Neural cell (in vitro differentiated cells): ENCODE measurements around the gene IPO11. TPM values are rescaled to one million over a fixed set of nuclear protein-coding genes. Genes with fewer than 3 reads are reported as not detected.

Experiments
- H2AFZ ChIP-seq: fragments of 200-600, 300-800 bp; sonication (generic), shearing (Covaris generic); 2 replicates; pipeline ENCODE4 v1.6.0; 2014; ENCODE audit warnings: low read depth, mild to moderate bottlenecking, antibody characterized with exemption, low read length, moderate library complexity
- H3F3A ChIP-seq: fragments of 200-600 bp; shearing (Covaris generic); 2 replicates; pipeline ENCODE4 v1.6.1; 2016; ENCODE audit warnings: mild to moderate bottlenecking, moderate library complexity, mixed read lengths, antibody characterized with exemption, low read length; ENCODE audit not compliant: insufficient read depth, poor library complexity, severe bottlenecking
- H3K27ac ChIP-seq: fragments of 200-600, 300-800 bp; sonication (generic), shearing (Covaris generic); 2 replicates; pipeline ENCODE4 v1.5.1; 2014; ENCODE audit warnings: mild to moderate bottlenecking, low read length, moderate library complexity
- H3K27me3 ChIP-seq: fragments of 300-800, 200-600 bp; sonication (generic), shearing (Covaris generic); 2 replicates; pipeline ENCODE4 v1.6.0; 2014; ENCODE audit warnings: mild to moderate bottlenecking, low read depth, low read length, moderate library complexity; ENCODE audit not compliant: insufficient read depth
- H3K36me3 ChIP-seq: fragments of 300-800, 200-600 bp; sonication (generic), shearing (Covaris generic); 2 replicates; pipeline ENCODE4 v1.5.1; 2014; ENCODE audit warnings: mild to moderate bottlenecking, antibody characterized with exemption, low read length, moderate library complexity; ENCODE audit not compliant: insufficient read depth
- H3K4me2 ChIP-seq: fragments of 300-800, 200-600 bp; sonication (generic), shearing (Covaris generic); 2 replicates; pipeline ENCODE4 v1.6.0; 2014; ENCODE audit warnings: mild to moderate bottlenecking, low read length
- H3K4me3 ChIP-seq: fragments of 300-800, 200-600 bp; sonication (generic), shearing (Covaris generic); 2 replicates; pipeline ENCODE4 v1.5.1; 2014; ENCODE audit warnings: mild to moderate bottlenecking, low read length, moderate library complexity
- H3K79me2 ChIP-seq: fragments of 200-600 bp; shearing (Covaris generic); replicated peaks from 2 replicates; pipeline ENCODE4 v1.6.0; 2014; ENCODE audit warnings: mild to moderate bottlenecking, low read length, moderate library complexity; ENCODE audit not compliant: insufficient read depth
- H3K9ac ChIP-seq: fragments of 300-800, 200-600 bp; sonication (generic), shearing (Covaris generic); 2 replicates; pipeline ENCODE4 v1.6.1; 2016; ENCODE audit warnings: mild to moderate bottlenecking, low read length, mixed read lengths
- H3K9me2 ChIP-seq: fragments of 200-600 bp; shearing (Covaris generic); 2 replicates; pipeline ENCODE4 v1.6.1; 2016; ENCODE audit warnings: mild to moderate bottlenecking, low read length, mixed read lengths; ENCODE audit not compliant: insufficient read depth
- H3K9me3 ChIP-seq: fragments of 200-600, 300-800 bp; sonication (generic), shearing (Covaris generic); 2 replicates; pipeline ENCODE4 v1.6.1; 2016; ENCODE audit warnings: mild to moderate bottlenecking, mixed run types, low read length, moderate library complexity, mixed read lengths
- H4K20me1 ChIP-seq: fragments of 200-600 bp; shearing (Covaris generic); 2 replicates; pipeline ENCODE4 v1.6.1; 2016; ENCODE audit warnings: mild to moderate bottlenecking, mixed run types; ENCODE audit not compliant: insufficient read depth
- EP300 ChIP-seq: fragments of 450-650 bp; conservative IDR thresholded peaks from 2 replicates; pipeline ENCODE4 v1.6.1; 2014; ENCODE audit warnings: antibody characterized with exemption, mild to moderate bottlenecking, moderate library complexity; ENCODE audit not compliant: poor library complexity, severe bottlenecking
- EZH2 ChIP-seq: fragments of 200-600, 300-800 bp; shearing (Covaris generic), sonication (generic); IDR thresholded peaks from 2 replicates; pipeline ENCODE4 v1.6.1; 2014; ENCODE audit warnings: antibody characterized with exemption, low read length, borderline replicate concordance, mild to moderate bottlenecking; ENCODE audit not compliant: insufficient read depth, poor library complexity, severe bottlenecking
- MXI1 ChIP-seq: fragments of 450-650 bp; conservative IDR thresholded peaks from 2 replicates; pipeline ENCODE4 v1.6.1; 2014; ENCODE audit warnings: antibody characterized with exemption, mild to moderate bottlenecking; ENCODE audit not compliant: poor library complexity, severe bottlenecking
- POLR2AphosphoS5 ChIP-seq: IDR thresholded peaks from 2 replicates; pipeline ENCODE4 v1.6.1; 2012
- RAD21 ChIP-seq: fragments of 450-650 bp; conservative IDR thresholded peaks from 2 replicates; pipeline ENCODE4 v1.6.1; 2014; ENCODE audit warnings: antibody characterized with exemption, mild to moderate bottlenecking, moderate library complexity
- SMC3 ChIP-seq: fragments of 450-650 bp; conservative IDR thresholded peaks from 2 replicates; pipeline ENCODE4 v1.6.1; 2014; ENCODE audit warnings: antibody characterized with exemption, mild to moderate bottlenecking, moderate library complexity; ENCODE audit not compliant: poor library complexity
- TAF1 ChIP-seq: IDR thresholded peaks from 2 replicates; pipeline ENCODE4 v1.6.1; 2012; ENCODE audit warnings: low read depth
- polyA plus RNA-seq: library from polyadenylated mRNA; depleted of rRNA; stranded (reverse); fragments of >200 nt; gene quantifications from 2 replicates; pipeline ENCODE4 v1.2.3, GENCODE V29; 2014
- TF ChIP-seq, protein P1 (sequence below): fragments of 450-650 bp; IDR thresholded peaks from 2 replicates; pipeline ENCODE4 v1.5.1; 2014; ENCODE audit warnings: antibody characterized with exemption, mild to moderate bottlenecking, moderate library complexity; ENCODE audit not compliant: poor library complexity, severe bottlenecking
- TF ChIP-seq, protein P2 (sequence below): IDR thresholded peaks from 2 replicates; pipeline ENCODE4 v1.6.1; 2012; ENCODE audit warnings: borderline replicate concordance

IPO11 gene
- polyA plus RNA-seq, 1 donor from 2014 or later, result 12.5 TPM

DNA sequence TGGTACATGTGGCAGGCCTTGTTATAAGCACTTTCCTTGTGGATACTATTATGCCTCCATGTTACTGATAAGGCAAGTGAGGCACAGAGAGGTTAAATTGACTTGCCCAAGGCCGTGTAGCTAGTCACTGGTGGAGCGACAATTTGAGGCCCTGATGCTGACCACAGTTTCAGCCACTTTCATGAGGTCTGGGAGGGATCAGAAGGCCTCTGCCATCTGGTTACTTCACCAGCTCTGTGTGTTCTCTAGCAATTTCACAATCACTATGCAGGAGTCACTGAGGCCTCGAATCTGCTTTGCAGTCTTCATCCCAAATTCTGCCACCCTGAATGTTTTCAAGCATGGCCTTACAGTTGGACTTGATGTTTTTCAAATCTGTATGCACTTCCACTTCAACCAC lies 175.2 kb downstream of the IPO11 start:
- Histone ChIP-seq H3K9me3 (no peaks in the 10 kb centered on the region), H3K27me3 (no peaks in the 10 kb centered on the region), H3K9ac (no peak overlapping the region), H3K79me2 (no peaks in the 10 kb centered on the region), H3K9me2 (no peaks in the 10 kb centered on the region), H3K27ac (no peak overlapping the region), H3F3A (no peaks in the 10 kb centered on the region), H3K36me3 (no peaks in the 10 kb centered on the region), H3K4me3 (no peak overlapping the region), H4K20me1 (no peaks in the 10 kb centered on the region), H2AFZ (no peak overlapping the region), H3K4me2 (no peak overlapping the region)
- TF ChIP-seq TAF1, result no peak
- no peak for TF ChIP-seq SMC3
- TF ChIP-seq MXI1, result no peak
- TF ChIP-seq, protein P1, sequence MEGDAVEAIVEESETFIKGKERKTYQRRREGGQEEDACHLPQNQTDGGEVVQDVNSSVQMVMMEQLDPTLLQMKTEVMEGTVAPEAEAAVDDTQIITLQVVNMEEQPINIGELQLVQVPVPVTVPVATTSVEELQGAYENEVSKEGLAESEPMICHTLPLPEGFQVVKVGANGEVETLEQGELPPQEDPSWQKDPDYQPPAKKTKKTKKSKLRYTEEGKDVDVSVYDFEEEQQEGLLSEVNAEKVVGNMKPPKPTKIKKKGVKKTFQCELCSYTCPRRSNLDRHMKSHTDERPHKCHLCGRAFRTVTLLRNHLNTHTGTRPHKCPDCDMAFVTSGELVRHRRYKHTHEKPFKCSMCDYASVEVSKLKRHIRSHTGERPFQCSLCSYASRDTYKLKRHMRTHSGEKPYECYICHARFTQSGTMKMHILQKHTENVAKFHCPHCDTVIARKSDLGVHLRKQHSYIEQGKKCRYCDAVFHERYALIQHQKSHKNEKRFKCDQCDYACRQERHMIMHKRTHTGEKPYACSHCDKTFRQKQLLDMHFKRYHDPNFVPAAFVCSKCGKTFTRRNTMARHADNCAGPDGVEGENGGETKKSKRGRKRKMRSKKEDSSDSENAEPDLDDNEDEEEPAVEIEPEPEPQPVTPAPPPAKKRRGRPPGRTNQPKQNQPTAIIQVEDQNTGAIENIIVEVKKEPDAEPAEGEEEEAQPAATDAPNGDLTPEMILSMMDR, result no peak
- TF ChIP-seq, protein P2, sequence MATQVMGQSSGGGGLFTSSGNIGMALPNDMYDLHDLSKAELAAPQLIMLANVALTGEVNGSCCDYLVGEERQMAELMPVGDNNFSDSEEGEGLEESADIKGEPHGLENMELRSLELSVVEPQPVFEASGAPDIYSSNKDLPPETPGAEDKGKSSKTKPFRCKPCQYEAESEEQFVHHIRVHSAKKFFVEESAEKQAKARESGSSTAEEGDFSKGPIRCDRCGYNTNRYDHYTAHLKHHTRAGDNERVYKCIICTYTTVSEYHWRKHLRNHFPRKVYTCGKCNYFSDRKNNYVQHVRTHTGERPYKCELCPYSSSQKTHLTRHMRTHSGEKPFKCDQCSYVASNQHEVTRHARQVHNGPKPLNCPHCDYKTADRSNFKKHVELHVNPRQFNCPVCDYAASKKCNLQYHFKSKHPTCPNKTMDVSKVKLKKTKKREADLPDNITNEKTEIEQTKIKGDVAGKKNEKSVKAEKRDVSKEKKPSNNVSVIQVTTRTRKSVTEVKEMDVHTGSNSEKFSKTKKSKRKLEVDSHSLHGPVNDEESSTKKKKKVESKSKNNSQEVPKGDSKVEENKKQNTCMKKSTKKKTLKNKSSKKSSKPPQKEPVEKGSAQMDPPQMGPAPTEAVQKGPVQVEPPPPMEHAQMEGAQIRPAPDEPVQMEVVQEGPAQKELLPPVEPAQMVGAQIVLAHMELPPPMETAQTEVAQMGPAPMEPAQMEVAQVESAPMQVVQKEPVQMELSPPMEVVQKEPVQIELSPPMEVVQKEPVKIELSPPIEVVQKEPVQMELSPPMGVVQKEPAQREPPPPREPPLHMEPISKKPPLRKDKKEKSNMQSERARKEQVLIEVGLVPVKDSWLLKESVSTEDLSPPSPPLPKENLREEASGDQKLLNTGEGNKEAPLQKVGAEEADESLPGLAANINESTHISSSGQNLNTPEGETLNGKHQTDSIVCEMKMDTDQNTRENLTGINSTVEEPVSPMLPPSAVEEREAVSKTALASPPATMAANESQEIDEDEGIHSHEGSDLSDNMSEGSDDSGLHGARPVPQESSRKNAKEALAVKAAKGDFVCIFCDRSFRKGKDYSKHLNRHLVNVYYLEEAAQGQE, result no peak
- no peak for TF ChIP-seq EP300
- TF ChIP-seq RAD21, result no peak
- no peak for TF ChIP-seq POLR2AphosphoS5
- TF ChIP-seq EZH2, result no peak

DNA sequence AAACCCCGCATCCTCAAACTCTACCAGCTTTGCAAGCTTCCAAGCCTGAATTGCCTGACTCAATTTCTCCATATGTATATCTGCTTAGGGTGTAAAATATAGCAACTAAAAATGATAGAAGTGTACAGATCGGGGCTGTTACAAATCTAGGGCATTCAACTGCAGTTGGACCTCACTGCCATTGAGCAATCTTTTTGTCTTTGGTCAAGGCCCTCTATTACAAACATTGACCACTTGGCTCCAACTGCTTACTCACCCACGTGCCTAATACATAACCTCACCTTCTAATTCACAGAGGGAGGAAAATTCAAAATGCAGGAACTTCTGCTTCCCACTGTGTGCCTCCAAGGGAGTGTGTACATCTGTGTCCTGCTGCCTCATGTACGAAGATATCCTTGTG lies 176.1 kb downstream of the IPO11 start:
- TF ChIP-seq MXI1 (no peak), SMC3 (no peak), POLR2AphosphoS5 (no peak), EP300 (no peak), RAD21 (no peak)
- TF ChIP-seq, protein P1, result no peak

More for the DNA sequence above, 176.1 kb downstream of the IPO11 start:
- Histone ChIP-seq H3K27me3 (no peaks in the 10 kb centered on the region), H3K4me2 (no peak overlapping the region), H4K20me1 (no peaks in the 10 kb centered on the region), H3K79me2 (no peaks in the 10 kb centered on the region), H3F3A (no peaks in the 10 kb centered on the region), H3K36me3 (no peaks in the 10 kb centered on the region), H3K9me3 (no peaks in the 10 kb centered on the region), H3K9ac (no peak overlapping the region), H3K4me3 (no peak overlapping the region), H2AFZ (no peak overlapping the region), H3K27ac (no peak overlapping the region), H3K9me2 (no peaks in the 10 kb centered on the region)
